CD4-positive, alpha-beta T cell treated with Interferon alpha-2 for 1 hour (primary cell): Measurements from ENCODE around the gene SNX9.
"Not testable (repeated sequence)": the region's sequence is repeated elsewhere in the genome, so short reads cannot be mapped to it uniquely, and the experiment has no call there.

ENCODE experiments used
- DNase-seq, 2 donors: peaks; one replicate each; pipeline ENCODE4 v3.0.0-alpha.2; 2020 to 2022

Gene SNX9

GRCh38 chr6:157959451-157960227 is 136.6 kb downstream of the SNX9 start:
- DNase-seq = no peak

DNA sequence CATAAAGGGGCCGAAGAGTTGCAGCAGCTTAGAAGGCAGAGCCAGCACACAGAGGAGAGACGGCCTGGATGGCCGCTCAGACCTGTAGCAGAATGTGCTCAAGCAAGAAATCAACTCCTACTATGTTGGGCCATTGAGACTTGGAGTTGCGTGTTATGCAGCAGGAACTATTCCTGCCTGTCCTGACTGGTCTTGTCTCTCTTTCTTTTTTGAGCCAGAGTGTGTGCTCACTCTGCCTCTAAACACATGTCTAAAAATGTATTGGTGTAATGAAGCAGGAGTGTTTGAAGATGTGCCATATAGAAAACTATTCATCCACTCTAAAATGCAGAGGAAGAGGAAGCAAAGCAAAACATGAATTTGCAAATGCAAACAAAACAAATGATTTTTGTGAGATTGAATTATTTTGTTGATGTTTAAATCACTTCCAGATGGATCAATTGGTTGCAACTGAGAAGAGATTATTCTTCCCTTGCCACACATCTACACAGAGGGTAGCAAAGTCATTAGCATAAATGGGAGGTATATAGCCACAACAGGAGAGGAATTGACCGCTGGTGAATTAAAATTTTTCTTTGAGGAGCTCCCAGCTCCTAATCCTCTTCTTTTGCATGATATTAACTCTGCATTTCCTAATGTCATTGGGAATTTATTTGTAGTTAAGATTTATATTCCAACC is 138.2 kb downstream of the SNX9 start:
- no peak for DNase-seq

DNA sequence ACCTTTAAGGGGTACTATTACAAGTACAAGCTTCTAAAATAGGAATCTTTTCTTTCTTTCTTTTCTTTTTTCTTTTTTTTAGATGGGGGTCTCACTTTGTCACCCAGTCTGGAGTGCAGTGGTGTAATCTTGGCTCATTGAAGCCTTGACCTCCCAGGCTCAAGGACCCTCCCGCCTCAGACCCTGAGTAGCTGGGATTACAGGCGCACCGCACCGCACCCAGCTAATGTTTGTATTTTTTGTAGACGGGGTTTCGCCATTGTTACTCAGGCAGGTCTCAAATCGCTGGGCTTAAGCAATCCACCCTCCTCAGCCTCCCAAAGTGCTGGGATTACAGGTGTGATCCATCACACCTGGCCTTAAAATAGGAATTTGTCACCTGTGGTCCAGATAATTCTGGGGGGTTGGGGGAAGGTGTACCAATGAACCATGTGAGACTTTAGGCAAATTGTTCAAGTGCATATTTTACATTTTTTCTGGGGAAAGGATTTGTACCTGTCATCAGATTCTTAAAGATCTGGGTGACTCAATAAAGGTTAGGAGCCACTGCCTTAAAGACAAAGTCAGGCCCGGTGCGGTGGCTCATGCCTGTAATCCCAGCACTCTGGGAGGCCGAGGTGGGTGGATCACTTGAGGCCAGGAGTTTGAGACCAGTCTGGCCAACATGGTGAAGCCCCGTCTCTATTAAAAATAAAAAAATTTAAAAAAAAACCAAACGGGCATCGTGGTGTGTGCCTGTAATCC is 139.0 kb downstream of the SNX9 start:
- no peak for DNase-seq

DNA sequence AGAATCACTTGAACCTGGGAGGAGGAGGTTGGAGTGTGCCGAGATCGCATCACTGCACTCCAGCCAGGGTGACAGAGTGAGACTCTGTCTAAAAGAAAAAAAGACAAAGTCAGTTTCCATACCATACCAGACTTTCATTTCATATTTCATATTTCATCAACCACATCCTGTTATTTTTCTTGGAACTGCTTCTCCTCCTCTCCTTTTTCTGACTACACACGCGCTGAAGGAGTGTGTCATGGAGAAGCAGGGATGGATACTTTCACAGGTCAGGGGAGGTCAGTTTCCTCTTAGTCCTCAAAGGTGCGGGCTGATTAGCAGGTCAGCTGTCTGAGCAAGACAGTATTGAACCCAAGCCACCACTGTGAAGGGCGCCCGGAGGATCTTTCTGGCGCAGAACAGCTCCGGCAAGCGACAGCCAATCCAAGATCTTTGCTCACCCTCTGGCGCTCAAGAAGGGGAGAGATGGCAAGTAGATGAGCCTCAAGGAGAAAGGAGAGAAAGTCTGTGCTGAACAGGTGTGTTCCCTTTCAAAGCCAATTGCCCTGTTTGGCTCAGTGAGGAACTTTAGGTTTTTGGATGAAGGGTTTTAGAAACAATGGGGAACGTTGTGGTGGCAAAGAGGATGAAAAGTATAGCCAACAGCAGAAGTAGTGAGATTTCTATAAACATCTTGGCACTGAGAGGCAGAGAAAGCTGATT is 139.7 kb downstream of the SNX9 start:
- DNase-seq = peak in 1 of 2 donors; percentile 15

DNA sequence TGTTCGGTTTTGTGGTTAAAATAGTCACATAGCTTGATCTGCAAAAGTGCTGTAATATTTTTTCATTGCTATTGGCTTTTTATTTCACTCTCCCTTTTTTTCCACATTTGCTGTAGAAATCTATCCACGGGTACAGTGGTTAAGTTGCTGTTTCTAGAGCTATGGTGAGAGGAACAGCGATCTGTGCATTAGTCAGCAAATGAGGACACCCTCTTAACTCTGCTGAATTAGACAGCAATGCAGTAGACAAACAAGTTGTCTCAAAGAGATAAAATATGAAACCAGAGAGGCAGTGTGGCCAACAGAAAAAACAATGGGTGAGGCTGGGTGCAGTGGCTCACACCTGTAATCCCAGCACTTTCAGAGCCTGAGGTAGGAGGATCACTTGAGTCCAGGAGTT is 141.1 kb downstream of the SNX9 start:
- no peak for DNase-seq

- DNase-seq = no peak
Observed at GRCh38 chr6:157965387-157965786, 142.3 kb downstream of the SNX9 start.

DNA sequence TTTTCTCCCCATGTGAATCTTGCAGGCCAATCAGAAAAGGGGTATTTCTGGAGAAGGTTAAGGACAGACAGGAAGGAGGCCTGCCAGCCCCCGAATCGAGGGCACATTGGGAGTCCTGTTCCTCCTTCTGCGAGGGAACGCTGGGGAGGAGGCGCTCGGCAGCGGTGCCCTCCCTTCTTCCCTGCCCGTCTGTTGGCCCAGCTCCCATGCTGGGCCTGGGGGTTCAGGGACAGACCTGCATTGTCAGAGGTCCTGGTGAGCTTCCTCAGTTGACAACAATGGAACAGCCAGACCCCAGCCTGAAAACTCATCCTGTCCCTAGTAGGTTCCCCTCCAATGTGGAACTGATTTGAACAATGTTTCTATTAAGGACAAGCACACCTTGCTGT is 143.5 kb downstream of the SNX9 start:
- no peak for DNase-seq

DNA sequence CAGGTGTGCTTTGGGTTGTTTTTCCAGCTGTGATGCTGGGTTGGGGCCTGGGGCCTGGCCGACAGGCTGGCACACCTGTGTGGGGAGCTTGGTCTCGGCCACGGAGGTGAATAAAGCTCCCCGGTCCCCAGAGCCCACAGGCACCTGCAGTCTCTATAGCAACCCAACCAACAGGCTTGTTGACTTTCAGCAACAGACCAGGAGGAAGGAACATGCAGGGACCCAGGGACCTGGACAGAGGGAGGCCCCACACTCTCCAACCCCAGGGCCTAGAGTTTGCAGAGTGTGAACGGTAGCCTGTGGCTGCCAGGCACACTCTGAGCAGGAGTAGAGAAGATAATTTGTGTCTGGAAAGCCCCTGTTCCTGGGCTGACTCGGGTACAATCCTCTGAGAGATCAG is 144.0 kb downstream of the SNX9 start:
- no peak for DNase-seq

DNA sequence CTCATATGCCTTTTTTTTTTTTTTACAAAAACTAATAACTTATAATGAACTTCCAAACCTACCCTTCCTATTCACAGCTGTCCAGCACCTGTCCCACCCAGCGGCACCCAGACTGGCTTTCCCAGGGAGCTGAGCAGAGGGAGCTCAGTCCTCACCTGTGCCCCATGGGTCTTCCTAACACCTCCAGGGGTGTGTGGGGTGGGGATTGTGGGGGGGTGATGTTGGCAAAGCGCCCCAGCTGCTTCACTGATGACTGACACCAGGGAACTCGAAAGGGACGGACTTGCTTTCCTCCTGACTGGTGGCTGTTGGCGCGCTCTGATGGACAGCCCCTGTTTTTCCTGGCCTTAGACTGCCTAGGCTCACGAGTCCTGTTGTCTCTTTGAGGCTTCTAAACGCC is 144.4 kb downstream of the SNX9 start:
- DNase-seq = no peak

- DNase-seq = not testable (repeated sequence)
Observed at GRCh38 chr6:157972177-157972576, 149.1 kb downstream of the SNX9 start.

DNA sequence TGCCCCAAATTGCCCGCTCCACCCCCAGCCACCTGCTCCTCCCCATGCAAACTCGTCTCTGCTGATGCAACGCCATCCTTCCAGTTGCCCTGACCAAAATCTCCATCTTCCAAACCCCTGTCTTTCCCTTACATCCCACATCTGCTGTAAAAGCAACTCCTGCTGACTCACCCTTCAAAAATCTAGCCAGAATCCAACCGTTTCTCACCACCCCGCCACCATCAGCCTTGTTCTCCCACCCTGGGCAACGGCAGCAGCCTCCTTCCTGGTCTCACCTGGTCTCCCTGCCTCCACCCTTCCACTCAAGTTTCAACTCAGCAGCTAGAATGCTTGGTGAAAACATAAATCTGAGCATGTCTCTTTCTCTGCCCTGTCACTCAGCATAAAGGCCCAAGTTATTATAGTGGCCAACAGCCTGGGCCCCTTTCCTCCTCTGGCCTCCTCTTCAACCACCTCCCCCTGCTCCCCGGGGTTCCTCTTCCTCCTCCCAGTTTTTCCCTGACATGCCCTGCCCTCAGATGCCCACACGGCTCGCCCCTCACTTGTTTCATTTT is 151.4 kb downstream of the SNX9 start:
- DNase-seq = no peak

DNA sequence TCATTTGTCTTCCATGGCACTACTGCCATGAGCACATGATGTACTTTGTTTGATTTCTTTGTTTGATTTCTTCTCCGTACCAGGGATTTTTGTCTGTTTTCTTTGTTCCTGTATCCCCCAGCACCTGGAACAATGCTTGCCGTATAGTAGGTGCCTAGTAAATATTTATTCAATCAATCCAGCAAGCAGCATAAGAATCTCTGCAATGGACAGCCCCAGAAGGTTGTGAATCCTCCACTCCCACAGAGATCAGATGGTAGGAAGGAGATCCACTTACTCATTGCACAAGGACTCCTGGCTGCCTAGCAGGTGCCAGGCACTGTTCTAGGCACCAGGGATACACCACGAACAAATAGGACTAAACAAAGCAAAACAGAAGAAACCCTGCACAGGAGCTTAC is 151.9 kb downstream of the SNX9 start:
- no peak for DNase-seq

GRCh38 chr6:157975456-157975855 is 152.4 kb downstream of the SNX9 start:
- no peak for DNase-seq

- no peak for DNase-seq
Observed at GRCh38 chr6:157976345-157977175, 153.5 kb downstream of the SNX9 start.

GRCh38 chr6:157977176-157977804 is 154.2 kb downstream of the SNX9 start:
- DNase-seq = no peak

- DNase-seq = no peak
Observed at GRCh38 chr6:157978021-157978783, 155.2 kb downstream of the SNX9 start.

DNA sequence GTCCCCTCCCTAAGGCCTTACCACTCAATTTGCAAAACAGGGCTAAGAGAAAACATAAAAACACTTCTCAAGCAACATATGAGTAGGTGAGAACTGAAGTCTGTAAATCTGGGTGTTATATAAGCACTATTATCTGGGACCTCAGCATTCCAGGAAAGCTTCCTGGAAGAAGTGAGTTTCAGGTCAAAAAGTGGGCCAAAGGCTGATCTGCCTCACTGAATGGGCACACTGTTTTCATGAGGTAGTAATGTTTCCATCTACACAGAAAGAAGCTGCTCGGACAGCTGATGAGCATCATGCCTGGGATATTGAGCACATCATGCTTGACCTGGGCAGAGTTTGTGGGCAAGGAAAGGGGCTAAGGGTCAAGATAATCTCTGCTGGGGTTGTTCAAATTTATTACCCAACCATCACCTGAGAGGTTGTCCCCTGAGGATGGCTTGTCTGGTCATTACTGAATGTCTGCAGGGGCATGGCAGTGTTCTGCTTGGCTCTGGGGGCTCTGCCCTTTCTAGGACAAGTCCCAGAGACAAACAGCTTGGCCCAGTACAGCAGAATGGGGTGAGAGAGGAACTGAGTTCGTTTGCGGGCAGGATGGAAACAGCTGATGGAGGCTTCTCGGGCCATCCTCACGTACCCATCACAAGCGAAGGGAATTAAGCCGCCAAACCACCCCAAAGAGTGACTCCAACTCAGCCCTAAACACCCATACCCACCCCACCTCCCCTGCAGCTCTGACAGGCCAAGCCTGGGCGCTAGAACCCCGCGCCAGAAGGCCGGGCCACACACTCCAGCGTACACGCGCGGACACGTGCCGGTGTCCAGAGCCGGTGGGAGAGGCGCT is 157.5 kb downstream of the SNX9 start:
- DNase-seq = peak in 1 of 2 donors; percentile 29

DNA sequence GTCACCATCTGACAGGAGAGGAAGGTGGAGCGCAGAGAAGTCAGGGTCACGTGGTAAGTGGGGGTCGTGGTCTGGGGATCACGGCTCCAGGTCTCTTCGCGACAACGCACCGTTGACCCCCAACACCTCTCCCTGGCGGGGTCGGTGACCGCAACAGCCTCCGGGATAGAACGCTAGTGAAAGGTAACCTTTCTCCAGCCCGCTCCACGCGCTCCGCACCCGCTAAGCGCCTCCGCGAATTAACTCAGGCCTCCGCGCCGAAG is 158.0 kb downstream of the SNX9 start:
- no peak for DNase-seq

- peak; percentile 81 to 88 for DNase-seq
Observed at GRCh38 chr6:157981395-157982101, 158.5 kb downstream of the SNX9 start, which contains the start of gene SYNJ2. TSS of gene SYNJ2 (plus strand) at chr6:157981863. CDS start at chr6:157981962, 99 bp downstream.
